Measurements from ENCODE around the gene HERC2. TPM values are rescaled to one million over a fixed set of nuclear protein-coding genes. Genes with fewer than 3 reads are reported as not detected.
A peak's percentile ranks its signal among the peaks of the same experiment; 100 is the strongest.
"Not testable (repeated sequence)": the region's sequence is repeated elsewhere in the genome, so short reads cannot be mapped to it uniquely, and the experiment has no call there.

HERC2 gene
- total RNA-seq, 1 donor from 2014 or later, result 84.6 TPM

GRCh38 chr15:28147801-28148200, 174.2 kb downstream of the HERC2 start:
- H3K4me3 Mint-ChIP-seq, result no peak overlapping the region
- no peak for DNase-seq (ENCODE audit: low spot score in 2 of 2, unreplicated experiment in 2 of 2)
- no peak overlapping the region for H3K27ac Mint-ChIP-seq
- H3K27me3 Mint-ChIP-seq (ENCODE audit: low read depth), result no peaks in the 10 kb centered on the region
- no peaks in the 10 kb centered on the region for H3K4me1 Mint-ChIP-seq
- no peak for TF ChIP-seq CTCF (IDR thresholded peaks at IDR 0.05; ENCODE audit: unreplicated experiment)
- peaks cover 31% of the 10 kb centered on the region for H3K9me3 Mint-ChIP-seq
- H3K36me3 Mint-ChIP-seq, result peaks cover 80% of the 10 kb centered on the region

GRCh38 chr15:28145419-28145818, 176.6 kb downstream of the HERC2 start:
- peaks cover 23% of the 10 kb centered on the region for H3K9me3 Mint-ChIP-seq
- not testable (repeated sequence) for H3K4me3 Mint-ChIP-seq; H3K4me1 Mint-ChIP-seq; H3K27me3 Mint-ChIP-seq (ENCODE audit: low read depth); H3K27ac Mint-ChIP-seq; DNase-seq (ENCODE audit: low spot score in 2 of 2, unreplicated experiment in 2 of 2)
- H3K36me3 Mint-ChIP-seq, result peaks cover 71% of the 10 kb centered on the region

- no peak for TF ChIP-seq CTCF (IDR thresholded peaks at IDR 0.05; ENCODE audit: unreplicated experiment)
- no peaks in the 10 kb centered on the region for H3K27me3 Mint-ChIP-seq (ENCODE audit: low read depth)
- DNase-seq (ENCODE audit: low spot score in 2 of 2, unreplicated experiment in 2 of 2), result no peak
- H3K9me3 Mint-ChIP-seq, result peaks cover 5% of the 10 kb centered on the region
- no peaks in the 10 kb centered on the region for H3K4me1 Mint-ChIP-seq
- H3K27ac Mint-ChIP-seq, result no peak overlapping the region
- H3K4me3 Mint-ChIP-seq, result no peak overlapping the region
- H3K36me3 Mint-ChIP-seq, result peaks cover 62% of the 10 kb centered on the region
These were observed 181.9 kb downstream of the HERC2 start for GRCh38 chr15:28140062-28140461.

- H3K4me3 Mint-ChIP-seq; H3K27me3 Mint-ChIP-seq (ENCODE audit: low read depth); H3K9me3 Mint-ChIP-seq; DNase-seq (ENCODE audit: low spot score in 2 of 2, unreplicated experiment in 2 of 2); H3K27ac Mint-ChIP-seq; H3K4me1 Mint-ChIP-seq: not testable (repeated sequence)
- peaks cover 52% of the 10 kb centered on the region for H3K36me3 Mint-ChIP-seq
These were observed 184.5 kb downstream of the HERC2 start for GRCh38 chr15:28137408-28138039.

GRCh38 chr15:28136236-28136904, 185.6 kb downstream of the HERC2 start:
- not testable (repeated sequence) for H3K27me3 Mint-ChIP-seq (ENCODE audit: low read depth); H3K9me3 Mint-ChIP-seq; H3K4me1 Mint-ChIP-seq; H3K4me3 Mint-ChIP-seq; H3K27ac Mint-ChIP-seq
- peak in 1 of 2 experiments; percentile 3 for DNase-seq (ENCODE audit: low spot score in 2 of 2, unreplicated experiment in 2 of 2)
- peaks cover 45% of the 10 kb centered on the region for H3K36me3 Mint-ChIP-seq

- Mint-ChIP-seq H3K27me3 (ENCODE audit: low read depth) (no peaks in the 10 kb centered on the region), H3K4me1 (no peaks in the 10 kb centered on the region), H3K27ac (no peak overlapping the region), H3K36me3 (peaks cover 31% of the 10 kb centered on the region), H3K4me3 (no peak overlapping the region), H3K9me3 (no peaks in the 10 kb centered on the region)
- no peak for TF ChIP-seq CTCF (IDR thresholded peaks at IDR 0.05; ENCODE audit: unreplicated experiment)
- no peak for DNase-seq (ENCODE audit: low spot score in 2 of 2, unreplicated experiment in 2 of 2)
These were observed 188.7 kb downstream of the HERC2 start for GRCh38 chr15:28133281-28133680.

- no peak for TF ChIP-seq CTCF (IDR thresholded peaks at IDR 0.05; ENCODE audit: unreplicated experiment)
- H3K4me3 Mint-ChIP-seq, result no peak overlapping the region
- no peaks in the 10 kb centered on the region for H3K27me3 Mint-ChIP-seq (ENCODE audit: low read depth)
- H3K36me3 Mint-ChIP-seq, result peaks cover 26% of the 10 kb centered on the region
- H3K4me1 Mint-ChIP-seq, result no peaks in the 10 kb centered on the region
- H3K27ac Mint-ChIP-seq, result no peak overlapping the region
- no peak for DNase-seq (ENCODE audit: low spot score in 2 of 2, unreplicated experiment in 2 of 2)
- no peaks in the 10 kb centered on the region for H3K9me3 Mint-ChIP-seq
These were observed 189.3 kb downstream of the HERC2 start for GRCh38 chr15:28132524-28133275.

All from mesothelial cell of epicardium (in vitro differentiated cells).